ENCODE measurements around the gene OTUB2. TPM values are rescaled to one million over a fixed set of nuclear protein-coding genes. Genes with fewer than 3 reads are reported as not detected.
A peak's percentile ranks its signal among the peaks of the same experiment; 100 is the strongest.

OTUB2 gene
- polyA plus RNA-seq, 1 experiment, result 1.1 TPM

DNA sequence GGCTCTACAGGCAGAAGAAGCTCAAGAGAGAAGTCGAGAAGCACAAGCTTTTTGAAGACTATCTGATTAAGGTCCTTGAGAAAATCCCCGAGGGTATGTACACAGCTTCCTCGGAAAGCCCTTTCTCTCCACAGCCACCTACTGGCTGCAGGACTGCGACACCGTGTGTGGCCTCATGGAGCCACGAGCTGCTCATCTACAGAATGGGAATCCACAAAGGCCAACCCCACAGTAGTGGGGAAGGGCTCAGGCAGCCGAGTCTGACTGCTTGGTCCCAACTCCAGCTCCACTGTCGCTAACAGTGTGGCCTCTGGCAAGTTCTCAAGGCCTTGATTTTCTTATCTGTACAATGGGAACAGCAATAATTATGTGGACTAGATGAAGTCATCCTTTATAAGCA, 26.6 kb upstream of the OTUB2 start:
- POLR2A ChIA-PET, result no interaction called here
- Histone ChIP-seq H3K4me3 (ENCODE audit: low read depth, low read length) (no peak overlapping the region), H3K36me3 (ENCODE audit: control insufficient read depth, insufficient read depth, low read length) (no peaks in the 10 kb centered on the region), H3K27me3 (ENCODE audit: control insufficient read depth, insufficient read depth, low read length) (peaks cover 5% of the 10 kb centered on the region)
- CTCF ChIA-PET, result interaction anchor here (1.1 to 11.5 kb wide), 5 partner anchors 14 to 60 kb away, joined by 3 to 387 read pairs (median 6); no protein-coding TSS in a partner anchor
- no peak for DNase-seq (ENCODE audit: low read depth)
- TF ChIP-seq, protein P1, sequence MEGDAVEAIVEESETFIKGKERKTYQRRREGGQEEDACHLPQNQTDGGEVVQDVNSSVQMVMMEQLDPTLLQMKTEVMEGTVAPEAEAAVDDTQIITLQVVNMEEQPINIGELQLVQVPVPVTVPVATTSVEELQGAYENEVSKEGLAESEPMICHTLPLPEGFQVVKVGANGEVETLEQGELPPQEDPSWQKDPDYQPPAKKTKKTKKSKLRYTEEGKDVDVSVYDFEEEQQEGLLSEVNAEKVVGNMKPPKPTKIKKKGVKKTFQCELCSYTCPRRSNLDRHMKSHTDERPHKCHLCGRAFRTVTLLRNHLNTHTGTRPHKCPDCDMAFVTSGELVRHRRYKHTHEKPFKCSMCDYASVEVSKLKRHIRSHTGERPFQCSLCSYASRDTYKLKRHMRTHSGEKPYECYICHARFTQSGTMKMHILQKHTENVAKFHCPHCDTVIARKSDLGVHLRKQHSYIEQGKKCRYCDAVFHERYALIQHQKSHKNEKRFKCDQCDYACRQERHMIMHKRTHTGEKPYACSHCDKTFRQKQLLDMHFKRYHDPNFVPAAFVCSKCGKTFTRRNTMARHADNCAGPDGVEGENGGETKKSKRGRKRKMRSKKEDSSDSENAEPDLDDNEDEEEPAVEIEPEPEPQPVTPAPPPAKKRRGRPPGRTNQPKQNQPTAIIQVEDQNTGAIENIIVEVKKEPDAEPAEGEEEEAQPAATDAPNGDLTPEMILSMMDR (IDR thresholded peaks at IDR 0.05; ENCODE audit: insufficient read depth, low read depth, low read length), result no peak

DNA sequence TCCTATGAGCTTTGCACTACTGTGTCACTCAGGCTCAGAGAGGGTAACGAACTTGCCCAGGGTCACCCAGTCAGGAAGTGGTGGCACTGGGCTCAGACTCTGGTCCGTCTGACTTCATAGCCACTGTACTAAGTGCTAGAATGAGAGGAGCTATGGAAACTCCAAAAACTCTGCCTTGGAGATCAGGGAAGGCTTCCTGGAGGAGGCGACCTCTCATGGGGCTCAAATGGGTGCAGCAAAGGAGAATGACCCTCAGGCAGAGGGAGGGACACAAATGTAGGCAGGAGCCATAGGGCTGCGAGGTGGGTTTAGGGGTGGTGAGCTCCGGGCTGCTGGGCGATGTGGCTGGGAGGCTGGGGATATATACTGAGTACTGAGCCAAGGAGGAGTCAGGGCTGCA, 25.9 kb upstream of the OTUB2 start:
- Histone ChIP-seq H3K27me3 (ENCODE audit: control insufficient read depth, insufficient read depth, low read length) (peaks cover 5% of the 10 kb centered on the region), H3K4me3 (ENCODE audit: low read depth, low read length) (no peak overlapping the region), H3K36me3 (ENCODE audit: control insufficient read depth, insufficient read depth, low read length) (no peaks in the 10 kb centered on the region)
- ChIA-PET CTCF (interaction anchor here (1.1 to 11.5 kb wide), 6 partner anchors 14 to 60 kb away, joined by 3 to 387 read pairs (median 8); no protein-coding TSS in a partner anchor), POLR2A (no interaction called here)
- DNase-seq (ENCODE audit: low read depth), result no peak
- TF ChIP-seq, protein P1 (IDR thresholded peaks at IDR 0.05; ENCODE audit: insufficient read depth, low read depth, low read length), result no peak

DNA sequence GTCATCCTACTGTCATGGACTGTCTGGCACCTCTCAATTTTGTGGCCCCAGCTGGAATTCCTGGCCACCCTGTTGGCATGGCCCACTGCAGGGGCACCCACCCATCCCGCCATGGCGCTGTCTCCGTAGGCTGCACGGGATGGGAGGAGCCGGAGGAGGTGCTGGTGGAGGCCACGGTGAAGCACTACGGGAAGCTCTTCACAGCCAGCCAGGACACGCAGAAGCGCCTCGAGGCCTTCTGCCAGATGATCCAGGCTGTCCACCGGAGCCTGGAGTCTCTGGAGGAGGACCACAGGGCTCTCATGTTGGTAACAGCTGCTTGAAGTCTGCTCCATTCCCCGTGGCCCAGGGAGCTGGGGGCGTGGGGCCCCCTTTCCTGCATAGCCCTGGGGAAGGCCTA, 25.1 kb upstream of the OTUB2 start:
- POLR2A ChIA-PET, result no interaction called here
- TF ChIP-seq, protein P1 (IDR thresholded peaks at IDR 0.05; ENCODE audit: insufficient read depth, low read depth, low read length), result no peak
- CTCF ChIA-PET, result interaction anchor here (0.6 to 11.5 kb wide), 17 partner anchors 9 to 1110 kb away, joined by 3 to 387 read pairs (median 4); no protein-coding TSS in a partner anchor
- Histone ChIP-seq H3K36me3 (ENCODE audit: control insufficient read depth, insufficient read depth, low read length) (no peaks in the 10 kb centered on the region), H3K4me3 (ENCODE audit: low read depth, low read length) (no peak overlapping the region), H3K27me3 (ENCODE audit: control insufficient read depth, insufficient read depth, low read length) (peaks cover 5% of the 10 kb centered on the region)
- no peak for DNase-seq (ENCODE audit: low read depth)

DNA sequence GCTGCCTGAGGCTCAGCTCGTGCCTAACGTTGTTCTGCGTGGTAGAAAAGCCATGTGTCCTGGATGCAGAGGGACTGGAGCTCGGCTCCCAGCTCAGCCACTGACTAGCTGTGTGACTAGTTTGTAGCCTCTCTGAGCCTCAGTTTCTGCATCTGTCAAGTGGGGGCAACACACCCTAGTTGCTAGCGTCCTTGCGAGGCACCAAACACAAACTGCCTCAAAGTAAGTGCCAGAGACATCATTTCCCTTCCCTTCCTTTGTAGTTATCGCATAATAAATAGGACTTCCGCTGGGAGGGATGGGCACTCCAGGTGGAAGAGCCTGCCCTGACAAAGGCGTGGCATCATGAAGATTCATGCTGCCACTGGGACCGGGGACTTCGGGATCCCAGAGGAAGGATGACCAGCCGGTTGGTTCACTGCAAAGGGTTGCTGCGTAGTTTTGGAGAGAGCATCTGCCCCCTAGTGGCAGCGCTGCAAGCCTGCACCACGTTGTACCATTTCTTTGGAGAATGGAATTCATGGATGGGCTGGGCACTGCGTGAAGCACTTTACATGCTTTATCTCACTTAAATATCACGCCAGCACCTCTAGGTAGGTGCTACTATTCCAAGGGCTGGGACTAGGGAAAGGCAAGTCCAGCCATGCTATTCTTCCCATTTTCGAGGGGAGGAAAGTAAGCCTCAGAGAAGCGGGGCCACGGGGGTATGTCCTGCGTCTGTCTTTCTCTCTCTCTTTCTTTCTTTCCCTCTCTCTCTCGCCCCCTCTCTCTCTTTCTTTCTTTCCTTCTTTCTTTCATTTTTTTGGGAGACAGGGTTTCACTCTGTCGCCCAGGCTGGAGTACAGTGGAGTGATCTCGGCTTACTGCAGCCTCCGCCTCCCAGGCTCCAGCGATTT, 24.4 kb upstream of the OTUB2 start:
- TF ChIP-seq, protein P1 (IDR thresholded peaks at IDR 0.05; ENCODE audit: insufficient read depth, low read depth, low read length), result peak; percentile 98

DNA sequence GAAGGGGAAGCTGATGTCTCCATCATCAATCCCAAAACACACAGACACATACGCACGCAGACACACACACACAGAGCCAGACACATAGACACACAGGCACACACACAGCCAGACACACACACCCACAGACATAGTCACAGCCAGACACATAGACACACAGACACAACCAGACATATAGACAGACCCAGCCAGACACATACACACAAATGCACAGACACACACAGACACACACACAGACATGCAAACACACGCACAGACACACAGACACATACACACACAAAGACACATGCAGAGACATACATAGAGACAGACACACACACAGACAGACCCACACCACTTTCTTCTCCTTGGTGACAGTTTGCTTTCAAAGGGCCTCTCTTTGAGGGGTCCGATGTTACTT, 22.7 kb upstream of the OTUB2 start:
- TF ChIP-seq, protein P1 (IDR thresholded peaks at IDR 0.05; ENCODE audit: insufficient read depth, low read depth, low read length), result no peak
- POLR2A ChIA-PET, result no interaction called here
- CTCF ChIA-PET, result interaction anchor here (0.9 to 11.5 kb wide), 8 partner anchors 8 to 133 kb away, joined by 3 to 387 read pairs (median 4); no protein-coding TSS in a partner anchor
- Histone ChIP-seq H3K27me3 (ENCODE audit: control insufficient read depth, insufficient read depth, low read length) (peaks cover 5% of the 10 kb centered on the region), H3K36me3 (ENCODE audit: control insufficient read depth, insufficient read depth, low read length) (no peaks in the 10 kb centered on the region), H3K4me3 (ENCODE audit: low read depth, low read length) (no peak overlapping the region)
- no peak for DNase-seq (ENCODE audit: low read depth)

More for the DNA sequence above, 24.4 kb upstream of the OTUB2 start:
- no peaks in the 10 kb centered on the region for H3K36me3 ChIP-seq (ENCODE audit: control insufficient read depth, insufficient read depth, low read length)
- peaks cover 5% of the 10 kb centered on the region for H3K27me3 ChIP-seq (ENCODE audit: control insufficient read depth, insufficient read depth, low read length)
- H3K4me3 ChIP-seq (ENCODE audit: low read depth, low read length), result no peak overlapping the region
- no peak for DNase-seq (ENCODE audit: low read depth)
- CTCF ChIA-PET, result interaction anchor here (0.6 to 11.5 kb wide), 18 partner anchors 9 to 1110 kb away, joined by 3 to 387 read pairs (median 4); no protein-coding TSS in a partner anchor
- POLR2A ChIA-PET, result no interaction called here

Measured in BJ (cell line).